ENCODE measurements around the gene ADD3.

Gene ADD3, protein sequence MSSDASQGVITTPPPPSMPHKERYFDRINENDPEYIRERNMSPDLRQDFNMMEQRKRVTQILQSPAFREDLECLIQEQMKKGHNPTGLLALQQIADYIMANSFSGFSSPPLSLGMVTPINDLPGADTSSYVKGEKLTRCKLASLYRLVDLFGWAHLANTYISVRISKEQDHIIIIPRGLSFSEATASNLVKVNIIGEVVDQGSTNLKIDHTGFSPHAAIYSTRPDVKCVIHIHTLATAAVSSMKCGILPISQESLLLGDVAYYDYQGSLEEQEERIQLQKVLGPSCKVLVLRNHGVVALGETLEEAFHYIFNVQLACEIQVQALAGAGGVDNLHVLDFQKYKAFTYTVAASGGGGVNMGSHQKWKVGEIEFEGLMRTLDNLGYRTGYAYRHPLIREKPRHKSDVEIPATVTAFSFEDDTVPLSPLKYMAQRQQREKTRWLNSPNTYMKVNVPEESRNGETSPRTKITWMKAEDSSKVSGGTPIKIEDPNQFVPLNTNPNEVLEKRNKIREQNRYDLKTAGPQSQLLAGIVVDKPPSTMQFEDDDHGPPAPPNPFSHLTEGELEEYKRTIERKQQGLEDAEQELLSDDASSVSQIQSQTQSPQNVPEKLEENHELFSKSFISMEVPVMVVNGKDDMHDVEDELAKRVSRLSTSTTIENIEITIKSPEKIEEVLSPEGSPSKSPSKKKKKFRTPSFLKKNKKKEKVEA

GRCh38 chr10:110007701-110008517, at the start of gene ADD3:
TSS of gene ADD3 (plus strand) at chr10:110007984. CDS start at chr10:110100654, 92,670 bp downstream.
- Histone ChIP-seq H4K20me1 (peaks cover 20% of the 10 kb centered on the region), H3K36me3 (no peaks in the 10 kb centered on the region), H3K9ac (peak within 1 kb of the TSS; percentile 91), H3K4me3 (peak within 1 kb of the TSS; percentile 95), H3K27me3 (no peaks in the 10 kb centered on the region), H3K4me2 (peak within 1 kb of the TSS; percentile 96), H3K4me1 (peaks cover 64% of the 10 kb centered on the region), H3K27ac (peak within 1 kb of the TSS; percentile 94), H3K9me3 (no peaks in the 10 kb centered on the region)
- no peak for TF ChIP-seq Cebpa-rat (IDR thresholded peaks at IDR 0.05)

DNA sequence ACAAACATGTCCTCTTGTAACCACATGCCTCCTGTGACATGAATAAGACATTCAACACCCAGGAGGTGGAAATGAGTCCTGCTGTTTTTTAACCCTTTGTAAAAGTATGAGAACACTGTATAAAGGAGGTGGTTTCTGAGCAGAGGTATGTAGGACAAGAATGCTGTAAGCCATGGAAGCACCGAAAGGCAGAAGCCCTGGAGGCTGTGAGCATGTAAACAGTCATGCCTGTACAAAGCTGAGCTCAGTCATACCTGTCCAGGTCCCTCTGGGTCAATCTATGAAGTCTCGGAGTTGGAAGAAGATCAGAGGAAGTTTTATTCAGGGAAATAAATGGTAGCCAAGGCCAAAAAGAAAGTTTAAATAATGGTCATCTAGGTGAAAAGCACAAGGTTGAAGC, 49.7 kb upstream of the ADD3 start:
- H3K9ac ChIP-seq = no peak overlapping the region
- no peaks in the 10 kb centered on the region for H3K36me3 ChIP-seq
- H3K4me2 ChIP-seq = no peak overlapping the region
- H3K27ac ChIP-seq = no peak overlapping the region
- no peaks in the 10 kb centered on the region for H3K27me3 ChIP-seq
- no peaks in the 10 kb centered on the region for H3K9me3 ChIP-seq
- H3K4me1 ChIP-seq = peaks cover 7% of the 10 kb centered on the region; the same call in 1 of the 2 replicates
- TF ChIP-seq Cebpa-rat (IDR thresholded peaks at IDR 0.05) = no peak
- no peaks in the 10 kb centered on the region for H4K20me1 ChIP-seq
- no peak overlapping the region for H3K4me3 ChIP-seq

DNA sequence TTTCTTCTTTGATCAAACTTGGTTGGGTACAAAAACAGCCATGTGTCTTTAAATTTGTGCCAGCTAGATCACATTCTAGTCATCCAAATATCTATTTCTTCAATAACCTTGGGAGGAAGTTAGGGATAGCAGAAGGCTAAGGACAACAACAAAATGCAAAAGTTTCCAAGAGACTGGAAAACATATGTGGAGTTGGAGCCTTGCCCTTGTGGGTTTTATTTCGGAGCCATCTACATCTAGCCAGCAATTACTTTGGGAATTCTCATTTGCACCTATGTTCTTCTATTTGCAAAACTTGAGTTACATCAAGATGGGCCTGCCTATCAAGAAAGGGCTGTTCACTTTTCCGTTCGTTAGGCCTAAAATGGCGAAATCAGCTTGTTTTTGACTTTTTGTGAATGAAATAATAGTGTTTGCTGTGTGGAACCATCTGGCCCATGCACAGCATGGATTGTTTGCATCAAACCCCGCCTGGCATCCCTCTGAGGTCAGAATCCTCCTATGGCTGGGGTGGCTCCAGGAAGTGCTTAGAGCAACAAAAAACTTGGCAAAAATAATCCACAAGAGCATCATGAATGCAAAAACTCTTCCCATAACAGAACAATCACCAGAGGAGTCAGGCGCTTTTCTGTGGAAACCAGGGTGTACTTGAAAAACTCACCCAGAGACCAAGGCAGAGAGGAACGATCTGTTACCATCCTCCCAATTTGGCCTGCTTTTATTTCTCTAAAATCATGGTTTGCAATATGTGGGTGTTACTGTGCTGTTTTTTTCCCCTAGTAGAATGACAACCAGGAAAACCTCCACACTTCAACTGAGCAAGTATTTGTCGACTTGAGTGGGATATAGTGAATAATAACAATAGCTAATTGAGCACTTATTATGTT, 48.3 kb upstream of the ADD3 start:
- Histone ChIP-seq H3K9me3 (no peaks in the 10 kb centered on the region), H4K20me1 (no peaks in the 10 kb centered on the region), H3K9ac (no peak overlapping the region), H3K27ac (no peak overlapping the region), H3K36me3 (no peaks in the 10 kb centered on the region), H3K4me3 (no peak overlapping the region), H3K27me3 (no peaks in the 10 kb centered on the region), H3K4me1 (peaks cover 6% of the 10 kb centered on the region; the same call in 1 of the 2 replicates), H3K4me2 (no peak overlapping the region)
- TF ChIP-seq Cebpa-rat (IDR thresholded peaks at IDR 0.05) = no peak

GRCh38 chr10:109960682-109961081, 47.1 kb upstream of the ADD3 start:
- no peak overlapping the region for H3K4me3 ChIP-seq
- no peaks in the 10 kb centered on the region for H4K20me1 ChIP-seq
- no peak overlapping the region for H3K9ac ChIP-seq
- no peaks in the 10 kb centered on the region for H3K36me3 ChIP-seq
- H3K4me1 ChIP-seq = no peaks in the 10 kb centered on the region
- H3K4me2 ChIP-seq = no peak overlapping the region
- no peaks in the 10 kb centered on the region for H3K27me3 ChIP-seq
- no peaks in the 10 kb centered on the region for H3K9me3 ChIP-seq
- H3K27ac ChIP-seq = no peak overlapping the region
- no peak for TF ChIP-seq Cebpa-rat (IDR thresholded peaks at IDR 0.05)

DNA sequence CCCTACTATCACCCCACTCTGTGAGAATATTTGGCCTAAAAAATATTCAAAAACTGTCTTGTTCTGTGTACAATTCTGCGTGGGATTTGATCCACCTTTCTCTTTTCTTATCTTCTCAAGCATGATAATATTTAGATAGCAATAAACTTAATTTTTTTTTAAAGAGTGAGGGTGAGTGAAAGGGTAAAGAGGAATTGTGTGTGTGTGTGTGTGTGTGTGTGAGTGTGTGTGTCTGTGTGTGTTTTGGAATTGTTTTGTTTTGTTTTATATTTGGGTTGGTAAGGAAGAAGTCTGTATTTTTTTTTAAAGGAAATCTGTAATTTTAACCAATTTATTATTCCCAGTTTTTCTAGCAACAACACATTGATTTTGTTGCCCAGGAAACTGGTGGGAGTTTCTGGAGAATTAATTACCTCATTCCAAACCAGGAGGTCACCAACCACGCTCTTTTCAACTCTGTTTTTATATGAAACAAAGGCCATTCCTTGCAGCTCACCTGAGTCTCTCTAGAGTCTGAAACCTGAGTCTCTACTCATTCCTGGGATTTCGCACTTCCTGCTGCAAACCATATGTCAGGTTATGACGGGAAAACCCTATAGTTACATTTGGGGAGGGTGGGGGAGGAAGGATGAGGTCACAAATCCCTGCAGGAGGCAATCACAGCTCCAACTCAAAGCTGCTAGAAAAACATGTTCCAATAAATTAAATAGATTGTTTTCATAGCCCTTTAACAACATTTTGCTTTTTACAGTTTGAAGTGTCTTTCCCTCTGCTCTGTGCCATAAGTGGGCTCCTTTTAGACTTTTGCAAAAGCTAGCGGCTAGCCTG, 46.4 kb upstream of the ADD3 start:
- Histone ChIP-seq H3K4me3 (no peak overlapping the region), H3K4me2 (no peak overlapping the region), H3K27ac (no peak overlapping the region), H3K27me3 (no peaks in the 10 kb centered on the region), H3K36me3 (no peaks in the 10 kb centered on the region), H3K9ac (no peak overlapping the region), H3K4me1 (no peaks in the 10 kb centered on the region), H3K9me3 (no peaks in the 10 kb centered on the region), H4K20me1 (no peaks in the 10 kb centered on the region)
- TF ChIP-seq Cebpa-rat (IDR thresholded peaks at IDR 0.05) = no peak

DNA sequence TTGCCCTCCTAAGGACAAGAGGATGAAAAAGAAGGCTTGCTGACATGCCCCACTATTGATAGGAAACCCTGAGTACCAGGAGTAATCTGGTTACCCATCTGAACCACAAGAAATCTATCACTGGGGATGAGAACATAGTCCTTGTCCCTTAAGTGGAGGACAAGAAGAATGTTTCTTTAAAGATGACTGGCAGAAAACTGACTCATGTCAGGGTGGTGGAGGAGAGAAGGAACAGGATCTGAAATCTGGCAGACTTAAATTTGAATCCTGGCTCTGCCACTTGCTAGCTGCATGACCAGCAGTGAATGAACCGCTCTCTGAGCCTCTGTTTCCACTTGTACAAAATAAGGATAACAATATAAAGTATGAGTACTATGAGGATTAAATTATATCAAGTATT, 45.5 kb upstream of the ADD3 start:
- Histone ChIP-seq H3K4me3 (no peak overlapping the region), H3K4me2 (no peak overlapping the region), H4K20me1 (no peaks in the 10 kb centered on the region), H3K27ac (no peak overlapping the region), H3K9ac (no peak overlapping the region), H3K27me3 (no peaks in the 10 kb centered on the region), H3K9me3 (no peaks in the 10 kb centered on the region), H3K4me1 (no peaks in the 10 kb centered on the region), H3K36me3 (no peaks in the 10 kb centered on the region)
- no peak for TF ChIP-seq Cebpa-rat (IDR thresholded peaks at IDR 0.05)

GRCh38 chr10:109963439-109963838, 44.3 kb upstream of the ADD3 start:
- Histone ChIP-seq H3K9me3 (no peaks in the 10 kb centered on the region), H3K36me3 (no peaks in the 10 kb centered on the region), H4K20me1 (no peaks in the 10 kb centered on the region), H3K27me3 (no peaks in the 10 kb centered on the region), H3K4me3 (no peak overlapping the region), H3K4me1 (no peaks in the 10 kb centered on the region), H3K27ac (no peak overlapping the region), H3K4me2 (no peak overlapping the region), H3K9ac (no peak overlapping the region)
- TF ChIP-seq Cebpa-rat (IDR thresholded peaks at IDR 0.05) = no peak

GRCh38 chr10:109964318-109964717, 43.5 kb upstream of the ADD3 start:
- Histone ChIP-seq H3K4me3 (no peak overlapping the region), H3K4me1 (no peaks in the 10 kb centered on the region), H4K20me1 (no peaks in the 10 kb centered on the region), H3K9ac (no peak overlapping the region), H3K36me3 (no peaks in the 10 kb centered on the region), H3K9me3 (no peaks in the 10 kb centered on the region), H3K27ac (no peak overlapping the region), H3K27me3 (no peaks in the 10 kb centered on the region), H3K4me2 (no peak overlapping the region)
- TF ChIP-seq Cebpa-rat (IDR thresholded peaks at IDR 0.05) = no peak

Data from BLaER1 (cell line).